IMR-90 (cell line): ENCODE data around the gene TRIM10. TPM values are rescaled to one million over a fixed set of nuclear protein-coding genes. Genes with fewer than 3 reads are reported as not detected.

ENCODE experiments used
- ATAC-seq: fragments of 200-7000 bp; cut with Tn5 transposase; 2 replicates; pipeline ENCODE4 v1.9.1; 2020; ENCODE audit warnings: low read depth, mild to moderate bottlenecking, moderate library complexity
- BruUV-seq: library from RNA; stranded (reverse); fragments of 400-500 nt; replicated peaks from 2 replicates; lab custom pipeline; 2021; lab: Mats Ljungman, UMichigan
- CTCF ChIA-PET: fragments of 300-600 bp; formaldehyde crosslinking; extraction: SDS; loops from one replicate; lab custom pipeline; 2021; ENCODE audit warnings: antibody characterized with exemption; lab: Yijun Ruan, JAX
- POLR2A ChIA-PET: fragments of 300-600 bp; sonication (Branson Sonifier 250); formaldehyde crosslinking; loops from one replicate; lab custom pipeline; 2022; ENCODE audit warnings: antibody characterized with exemption; ENCODE audit not compliant: unreplicated experiment; lab: Charles Lee
- DNase-seq: peaks from one replicate; pipeline ENCODE4 v3.0.0; 2013
- H2AFZ ChIP-seq: replicated peaks from 2 replicates; pipeline ENCODE3; 2013; ENCODE audit warnings: low read length, mild to moderate bottlenecking; ENCODE audit not compliant: poor library complexity
- H2AK5ac ChIP-seq: 2 replicates; pipeline ENCODE4 v1.6.1; 2013; ENCODE audit warnings: low read depth, low read length, inconsistent platforms
- H2AK9ac ChIP-seq: replicated peaks from 2 replicates; pipeline ENCODE3; 2013; ENCODE audit warnings: mild to moderate bottlenecking, low read depth, low read length, moderate library complexity; ENCODE audit not compliant: poor library complexity
- H2BK120ac ChIP-seq: 2 replicates; pipeline ENCODE4 v1.6.1; 2013; ENCODE audit warnings: low read depth, low read length, inconsistent platforms
- H2BK15ac ChIP-seq: 3 replicates; pipeline ENCODE4 v1.6.1; 2013; ENCODE audit warnings: low read depth, low read length, inconsistent platforms
- H2BK20ac ChIP-seq: 2 replicates; pipeline ENCODE4 v1.6.1; 2013; ENCODE audit warnings: low read depth, mild to moderate bottlenecking, inconsistent platforms, low read length, moderate library complexity
- H2BK5ac ChIP-seq: 2 replicates; pipeline ENCODE4 v1.6.1; 2013; ENCODE audit warnings: mild to moderate bottlenecking, low read depth, low read length, inconsistent platforms; ENCODE audit not compliant: poor library complexity, severe bottlenecking
- H3K14ac ChIP-seq: replicated peaks from 2 replicates; pipeline ENCODE4 v1.6.1; 2013; ENCODE audit warnings: low read depth, low read length, inconsistent platforms
- H3K18ac ChIP-seq: 2 replicates; pipeline ENCODE4 v1.6.1; 2013; ENCODE audit warnings: low read depth, low read length, control low read depth
- H3K23ac ChIP-seq: 2 replicates; pipeline ENCODE4 v1.6.1; 2013; ENCODE audit warnings: low read depth, low read length, inconsistent platforms
- H3K27ac ChIP-seq: 2 replicates; pipeline ENCODE4 v1.5.1; 2013; ENCODE audit warnings: mild to moderate bottlenecking, control low read depth, low read length; ENCODE audit not compliant: insufficient read depth
- H3K27me3 ChIP-seq: 2 replicates; pipeline ENCODE4 v1.6.1; 2013; ENCODE audit warnings: low read length; ENCODE audit not compliant: control insufficient read depth, insufficient read depth
- H3K36me3 ChIP-seq: 2 replicates; pipeline ENCODE4 v1.6.1; 2013; ENCODE audit warnings: low read length, mixed read lengths; ENCODE audit not compliant: control insufficient read depth, insufficient read depth
- H3K4ac ChIP-seq: 2 replicates; pipeline ENCODE4 v1.6.1; 2013; ENCODE audit warnings: low read depth, low read length, inconsistent platforms
- H3K4me1 ChIP-seq: 2 replicates; pipeline ENCODE4 v1.6.1; 2013; ENCODE audit warnings: low read length, mixed read lengths; ENCODE audit not compliant: control insufficient read depth, insufficient read depth
- H3K4me2 ChIP-seq: 2 replicates; pipeline ENCODE4 v1.6.1; 2013; ENCODE audit warnings: low read depth, mild to moderate bottlenecking, control low read depth, low read length, moderate library complexity
- H3K4me3 ChIP-seq: 2 replicates; pipeline ENCODE4 v1.5.1; 2013; ENCODE audit warnings: low read depth, mild to moderate bottlenecking, control low read depth, low read length, moderate library complexity; ENCODE audit not compliant: insufficient read depth
- H3K56ac ChIP-seq: 2 replicates; pipeline ENCODE4 v1.6.1; 2013; ENCODE audit warnings: low read length, inconsistent platforms; ENCODE audit not compliant: insufficient read depth; ENCODE audit errors: extremely low read depth
- H3K79me1 ChIP-seq, 2 experiments: 2 replicates each; pipeline ENCODE4 v1.6.1; 2013; ENCODE audit warnings: low read length in 2 of 2, inconsistent platforms in 1 of 2, low read depth in 1 of 2
- H3K9ac ChIP-seq: 2 replicates; pipeline ENCODE4 v1.6.1; 2013; ENCODE audit warnings: low read depth, low read length, control low read depth
- H3K9me1 ChIP-seq: 2 replicates; pipeline ENCODE4 v1.6.1; 2013; ENCODE audit warnings: low read length, inconsistent platforms; ENCODE audit not compliant: insufficient read depth
- H3K9me3 ChIP-seq: 2 replicates; pipeline ENCODE4 v1.6.1; 2013; ENCODE audit warnings: low read length; ENCODE audit not compliant: control insufficient read depth, insufficient read depth
- H4K20me1 ChIP-seq: 2 replicates; pipeline ENCODE4 v1.6.1; 2013; ENCODE audit warnings: low read length, inconsistent platforms; ENCODE audit not compliant: insufficient read depth
- H4K5ac ChIP-seq: 2 replicates; pipeline ENCODE4 v1.6.1; 2013; ENCODE audit warnings: mild to moderate bottlenecking, low read depth, low read length, control low read depth
- H4K8ac ChIP-seq, 2 experiments: 2 replicates each; pipeline ENCODE4 v1.6.1; 2013; ENCODE audit warnings: low read depth in 2 of 2, low read length in 2 of 2, control low read depth in 1 of 2, inconsistent platforms in 1 of 2
- H4K91ac ChIP-seq: 2 replicates; pipeline ENCODE4 v1.6.1; 2013; ENCODE audit warnings: low read depth, low read length, inconsistent platforms; ENCODE audit not compliant: insufficient read depth
- BHLHE40 ChIP-seq: fragments of 150-350 bp; IDR thresholded peaks from 2 replicates; pipeline ENCODE4 v1.6.1; 2016; ENCODE audit warnings: mild to moderate bottlenecking, low read depth, low read length
- CEBPB ChIP-seq: IDR thresholded peaks from 2 replicates; pipeline ENCODE4 v1.6.1; 2012; ENCODE audit warnings: low read depth, low read length, improper control_type of control experiment
- CHD1 ChIP-seq: IDR thresholded peaks from 2 replicates; pipeline ENCODE4 v1.6.1; 2012; ENCODE audit warnings: low read depth, low read length, improper control_type of control experiment
- CTCF ChIP-seq: conservative IDR thresholded peaks from 2 replicates; pipeline ENCODE4 v1.5.1; 2012; ENCODE audit warnings: mild to moderate bottlenecking, low read depth, low read length, improper control_type of control experiment
- FOS ChIP-seq: fragments of 150-350 bp; IDR thresholded peaks from 2 replicates; pipeline ENCODE4 v1.6.1; 2016; ENCODE audit warnings: low read depth, low read length
- MAFK ChIP-seq: IDR thresholded peaks from 2 replicates; pipeline ENCODE4 v1.6.1; 2012; ENCODE audit warnings: low read depth, low read length, improper control_type of control experiment
- MAZ ChIP-seq: IDR thresholded peaks from 2 replicates; pipeline ENCODE4 v1.6.1; 2012; ENCODE audit warnings: low read depth, mild to moderate bottlenecking, low read length, improper control_type of control experiment, moderate library complexity, borderline replicate concordance
- MXI1 ChIP-seq: IDR thresholded peaks from 2 replicates; pipeline ENCODE4 v1.6.1; 2012; ENCODE audit warnings: low read depth, mild to moderate bottlenecking, low read length, moderate library complexity, borderline replicate concordance
- NFE2L2 ChIP-seq: fragments of 150-350 bp; IDR thresholded peaks from 2 replicates; pipeline ENCODE4 v1.6.1; 2016; ENCODE audit warnings: low read depth, mild to moderate bottlenecking, low read length
- POLR2A ChIP-seq: IDR thresholded peaks from 2 replicates; pipeline ENCODE4 v1.6.1; 2012; ENCODE audit warnings: mild to moderate bottlenecking, low read depth, low read length
- RAD21 ChIP-seq: IDR thresholded peaks from 2 replicates; pipeline ENCODE4 v1.6.1; 2012; ENCODE audit warnings: low read length, improper control_type of control experiment
- RCOR1 ChIP-seq: IDR thresholded peaks from 2 replicates; pipeline ENCODE4 v1.6.1; 2012; ENCODE audit warnings: mild to moderate bottlenecking, low read length, improper control_type of control experiment; ENCODE audit not compliant: insufficient replicate concordance
- RFX5 ChIP-seq: IDR thresholded peaks from 2 replicates; pipeline ENCODE4 v1.8.0; 2012; ENCODE audit warnings: low read depth, mild to moderate bottlenecking, low read length, moderate library complexity
- SMC3 ChIP-seq: fragments of 150-350 bp; IDR thresholded peaks from 2 replicates; pipeline ENCODE4 v1.6.1; 2016; ENCODE audit warnings: low read depth, mild to moderate bottlenecking, antibody characterized with exemption, low read length, moderate library complexity
- WGBS, 2 experiments: methylation state at CpG; one replicate each; pipeline versions ENCODE4 v1.1.5 to v1.1.7; 2013; ENCODE audit warnings: missing lambda C conversion rate in 2 of 2; ENCODE audit not compliant: insufficient read length in 1 of 2; ENCODE audit errors: extremely low coverage in 2 of 2; 5-methylcytosine and 5-hydroxymethylcytosine counted together
- dilution Hi-C: fragments of 300-500 bp; cut with HindIII; formaldehyde crosslinking; loops from one replicate; pipeline ENCODE4 v1.14.3; 2018; ENCODE audit warnings: low sequenced_read_pairs; ENCODE audit not compliant: unreplicated experiment
- in situ Hi-C: fragments of 300-500 bp; cut with MboI; formaldehyde crosslinking; loops from 3 replicates; pipeline ENCODE4 v1.14.3; 2019; ENCODE audit warnings: low sequenced_read_pairs, inconsistent platforms, mixed read lengths
- intact Hi-C: fragments of 100-400 bp; cut with micrococcal nuclease; formaldehyde crosslinking; loops from 2 replicates; pipeline ENCODE4 v1.10.0; 2022
- polyA plus RNA-seq, 3 experiments: library from polyadenylated mRNA; depleted of rRNA; stranded (reverse); fragments of >200 nt; gene quantifications; 2 replicates each; pipeline ENCODE4 v1.2.3, GENCODE V29; 2012; ENCODE audit warnings: low replicate concordance in 1 of 3
- total RNA-seq: library from RNA; depleted of rRNA; stranded (reverse); fragments of >200 nt; gene quantifications from 2 replicates; pipeline ENCODE4 v1.2.3, GENCODE V29; 2012
- TF ChIP-seq, protein P1 (sequence below): fragments of 150-350 bp; IDR thresholded peaks from 2 replicates; pipeline ENCODE4 v1.6.1; 2016; ENCODE audit warnings: low read depth, mild to moderate bottlenecking, low read length, moderate library complexity, borderline replicate concordance
- TF ChIP-seq, protein P2 (sequence below): fragments of 150-350 bp; IDR thresholded peaks from 2 replicates; pipeline ENCODE4 v1.6.1; 2017; ENCODE audit warnings: mild to moderate bottlenecking, antibody characterized with exemption, low read length, low read depth

Gene TRIM10
- total and polyA plus RNA-seq, 2 of the 4 experiments (the other 2 are of a cell fraction): not detected

GRCh38 chr6:30156262-30156599, 4.8 kb downstream of the TRIM10 start:
- no peak overlapping the region for H4K8ac ChIP-seq
- ChIA-PET CTCF (no interaction called here), POLR2A (no interaction called here)
- in situ Hi-C loops: no loop called here
- H3K4ac ChIP-seq: no peak overlapping the region
- H2BK5ac ChIP-seq: no peak overlapping the region
- no peak overlapping the region for H4K5ac ChIP-seq
- H3K27ac ChIP-seq: no peak overlapping the region
- H2BK20ac ChIP-seq: no peak overlapping the region
- intact Hi-C loops: no loop called here
- no peaks in the 10 kb centered on the region for H3K36me3 ChIP-seq
- TF ChIP-seq, protein P1, sequence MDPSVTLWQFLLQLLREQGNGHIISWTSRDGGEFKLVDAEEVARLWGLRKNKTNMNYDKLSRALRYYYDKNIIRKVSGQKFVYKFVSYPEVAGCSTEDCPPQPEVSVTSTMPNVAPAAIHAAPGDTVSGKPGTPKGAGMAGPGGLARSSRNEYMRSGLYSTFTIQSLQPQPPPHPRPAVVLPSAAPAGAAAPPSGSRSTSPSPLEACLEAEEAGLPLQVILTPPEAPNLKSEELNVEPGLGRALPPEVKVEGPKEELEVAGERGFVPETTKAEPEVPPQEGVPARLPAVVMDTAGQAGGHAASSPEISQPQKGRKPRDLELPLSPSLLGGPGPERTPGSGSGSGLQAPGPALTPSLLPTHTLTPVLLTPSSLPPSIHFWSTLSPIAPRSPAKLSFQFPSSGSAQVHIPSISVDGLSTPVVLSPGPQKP: no peak
- TF ChIP-seq MAFK: no peak
- TF ChIP-seq RAD21: no peak
- TF ChIP-seq MXI1: no peak
- TF ChIP-seq, protein P2, sequence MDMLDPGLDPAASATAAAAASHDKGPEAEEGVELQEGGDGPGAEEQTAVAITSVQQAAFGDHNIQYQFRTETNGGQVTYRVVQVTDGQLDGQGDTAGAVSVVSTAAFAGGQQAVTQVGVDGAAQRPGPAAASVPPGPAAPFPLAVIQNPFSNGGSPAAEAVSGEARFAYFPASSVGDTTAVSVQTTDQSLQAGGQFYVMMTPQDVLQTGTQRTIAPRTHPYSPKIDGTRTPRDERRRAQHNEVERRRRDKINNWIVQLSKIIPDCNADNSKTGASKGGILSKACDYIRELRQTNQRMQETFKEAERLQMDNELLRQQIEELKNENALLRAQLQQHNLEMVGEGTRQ: no peak
- TF ChIP-seq NFE2L2: no peak
- no peak for TF ChIP-seq MAZ
- TF ChIP-seq BHLHE40: no peak
- no peak for TF ChIP-seq FOS
- no peak for TF ChIP-seq CEBPB
- no peak for TF ChIP-seq RCOR1
- TF ChIP-seq CHD1: no peak
- TF ChIP-seq CTCF: no peak
- no peak for TF ChIP-seq POLR2A
- TF ChIP-seq SMC3: no peak
- no peak for TF ChIP-seq RFX5
- H4K91ac ChIP-seq: no peak overlapping the region
- no peak overlapping the region for H3K14ac ChIP-seq
- no TSS peak for BruUV-seq
- no peaks in the 10 kb centered on the region for H3K9me3 ChIP-seq
- H2AFZ ChIP-seq: no peak overlapping the region
- H3K4me3 ChIP-seq: no peak overlapping the region
- H3K18ac ChIP-seq: no peak overlapping the region
- no peak overlapping the region for H3K9ac ChIP-seq
- dilution Hi-C loops: no loop called here
- WGBS, 2 experiments: no CpG with 5 or more reads among the region's 4 CpGs
- H4K20me1 ChIP-seq: no peaks in the 10 kb centered on the region
- no peak overlapping the region for H3K56ac ChIP-seq
- H3K27me3 ChIP-seq: peaks cover 25% of the 10 kb centered on the region
- H3K23ac ChIP-seq: no peak overlapping the region
- no peak overlapping the region for H2AK5ac ChIP-seq
- H2BK15ac ChIP-seq: no peak overlapping the region
- ATAC-seq (no peak), DNase-seq (no peak)
- no peaks in the 10 kb centered on the region for H3K4me1 ChIP-seq
- H3K4me2 ChIP-seq: no peak overlapping the region
- no peak overlapping the region for H2AK9ac ChIP-seq
- no peaks in the 10 kb centered on the region for H3K9me1 ChIP-seq
- H3K79me1 ChIP-seq: no peaks in the 10 kb centered on the region
- H2BK120ac ChIP-seq: no peak overlapping the region
